Thyroid gland (tissue), 4 donors: ENCODE measurements around the gene CEP97. TPM values are rescaled to one million over a fixed set of nuclear protein-coding genes. Genes with fewer than 3 reads are reported as not detected.
"Not testable (repeated sequence)": the region's sequence is repeated elsewhere in the genome, so short reads cannot be mapped to it uniquely, and the experiment has no call there.

Experiments used
- DNase-seq, 2 donors: peaks; one replicate each; pipeline ENCODE4 v3.0.0-alpha.2; 2019
- H3K27ac ChIP-seq, 3 donors: fragments of 200-600 bp; sonication (generic); 1 replicate in 2 of 3; 2 replicates in 1 of 3; pipeline ENCODE4 v1.5.1; 2016 to 2019; ENCODE audit warnings: mild to moderate bottlenecking in 1 of 3, moderate library complexity in 1 of 3
- H3K27me3 ChIP-seq: fragments of 200-600 bp; sonication (generic); one replicate; pipeline ENCODE4 v1.5.1; 2019
- H3K36me3 ChIP-seq, 2 donors: fragments of 200-600 bp; sonication (generic); one replicate each; pipeline ENCODE4 v1.5.1; 2016 to 2019
- H3K4me1 ChIP-seq, 2 donors: fragments of 200-600 bp; sonication (generic); one replicate each; pipeline ENCODE4 v1.5.1; 2017 to 2019
- H3K4me3 ChIP-seq, 3 donors: fragments of 200-600 bp; sonication (generic); replicated peaks in 1 of 3; 1 replicate in 2 of 3; 2 replicates in 1 of 3; pipeline ENCODE4 v1.5.1; 2016; ENCODE audit warnings: mild to moderate bottlenecking in 1 of 3
- H3K9me3 ChIP-seq: fragments of 200-600 bp; sonication (generic); one replicate; pipeline ENCODE4 v1.5.1; 2017
- CTCF ChIP-seq, 6 experiments: fragments of 200-600 bp in 3 of 6; fragments of 450-650 bp in 3 of 6; sonication (generic) in 3 of 6; IDR thresholded peaks; one replicate each; pipeline ENCODE4 v1.5.1; 2016 to 2019; ENCODE audit warnings: antibody characterized with exemption in 6 of 6, mild to moderate bottlenecking in 2 of 6, inconsistent platforms in 1 of 6, moderate library complexity in 1 of 6
- POLR2A ChIP-seq, 2 donors: fragments of 450-650 bp; IDR thresholded peaks; one replicate each; pipeline ENCODE4 v1.6.1; 2017; ENCODE audit warnings: antibody characterized with exemption in 2 of 2, mild to moderate bottlenecking in 2 of 2, moderate library complexity in 1 of 2
- WGBS, 2 donors: methylation state at CpG; one replicate each; pipeline ENCODE4 v1.1.5; 2017; 5-methylcytosine and 5-hydroxymethylcytosine counted together
- intact Hi-C: fragments of 100-400 bp; cut with DNase I; formaldehyde crosslinking; loops from one replicate; pipeline ENCODE4 v1.15.1; 2023
- total RNA-seq, 4 donors: library from RNA; depleted of rRNA; stranded (reverse); fragments of >200 nt; gene quantifications; one replicate each; pipeline ENCODE4 v1.2.3, GENCODE V29; 2016

The CEP97 gene
- total RNA-seq, 4 donors from 2014 or later: 7.3 to 13.3 (median 8.2) TPM

- DNase-seq: no peak
- no peak overlapping the region for H3K4me3 ChIP-seq
- H3K4me1 ChIP-seq: peaks cover 3 to 28% of the 10 kb centered on the region in 2 donors
- H3K27me3 ChIP-seq: no peaks in the 10 kb centered on the region
- no peaks in the 10 kb centered on the region for H3K9me3 ChIP-seq
- no peaks in the 10 kb centered on the region for H3K36me3 ChIP-seq
- TF ChIP-seq CTCF (IDR thresholded peaks at IDR 0.05) (no peak), POLR2A (IDR thresholded peaks at IDR 0.05) (no peak)
- peak overlapping the region in 1 of 3 donors; percentile 24 for H3K27ac ChIP-seq
- intact Hi-C loops: no loop called here
- 91 to 93% methylated on average over 2 of the region's 2 CpGs for WGBS, 2 donors
Measured at GRCh38 chr3:101703169-101703568, 21.2 kb upstream of the CEP97 start.

- intact Hi-C loops, H3K36me3 ChIP-seq, H3K4me3 ChIP-seq, H3K27ac ChIP-seq, DNase-seq, H3K27me3 ChIP-seq, H3K9me3 ChIP-seq: not testable (repeated sequence)
- 51 to 77% methylated on average over 1 to 2 of the region's 2 CpGs for WGBS, 2 donors
- peaks cover 3 to 28% of the 10 kb centered on the region in 2 donors for H3K4me1 ChIP-seq
Measured at GRCh38 chr3:101704639-101705038, 19.8 kb upstream of the CEP97 start.

GRCh38 chr3:101709126-101709525 lies 15.3 kb upstream of the CEP97 start:
- no peaks in the 10 kb centered on the region for H3K36me3 ChIP-seq
- WGBS, 2 donors: 70 to 75% methylated on average over 4 of the region's 4 CpGs

GRCh38 chr3:101718455-101718854 lies 6.0 kb upstream of the CEP97 start:
- H3K4me1 ChIP-seq: no peaks in the 10 kb centered on the region
- no peak overlapping the region for H3K4me3 ChIP-seq
- 82 to 84% methylated on average over 1 of the region's 1 CpG for WGBS, 2 donors
- intact Hi-C loops: no loop called here
- TF ChIP-seq CTCF (IDR thresholded peaks at IDR 0.05) (no peak), POLR2A (IDR thresholded peaks at IDR 0.05) (no peak)
- H3K27me3 ChIP-seq: no peaks in the 10 kb centered on the region
- DNase-seq: no peak
- no peaks in the 10 kb centered on the region for H3K9me3 ChIP-seq
- H3K27ac ChIP-seq: no peak overlapping the region
- no peaks in the 10 kb centered on the region for H3K36me3 ChIP-seq

More at GRCh38 chr3:101709126-101709525, 15.3 kb upstream of the CEP97 start:
- TF ChIP-seq CTCF (IDR thresholded peaks at IDR 0.05) (no peak), POLR2A (IDR thresholded peaks at IDR 0.05) (no peak)
- intact Hi-C loops: no loop called here
- Histone ChIP-seq H3K4me3 (no peak overlapping the region), H3K27ac (no peak overlapping the region), H3K27me3 (no peaks in the 10 kb centered on the region), H3K9me3 (no peaks in the 10 kb centered on the region), H3K4me1 (peaks cover 3% of the 10 kb centered on the region in 2 donors)
- DNase-seq: no peak

GRCh38 chr3:101719604-101720185 lies 4.7 kb upstream of the CEP97 start:
- no peak for DNase-seq
- intact Hi-C loops: loop anchor here (10.0 kb wide), 1 partner anchor 55 kb away; the partner anchor contains the start of gene NXPE3
- Histone ChIP-seq H3K4me3 (no peak overlapping the region), H3K4me1 (no peaks in the 10 kb centered on the region), H3K27me3 (no peaks in the 10 kb centered on the region), H3K27ac (no peak overlapping the region), H3K36me3 (no peaks in the 10 kb centered on the region), H3K9me3 (no peaks in the 10 kb centered on the region)
- no peak for TF ChIP-seq POLR2A (IDR thresholded peaks at IDR 0.05)
- no peak for TF ChIP-seq CTCF (IDR thresholded peaks at IDR 0.05)
- 99 to 100% methylated on average over 3 of the region's 3 CpGs for WGBS, 2 donors
